Bronchial epithelial cell (primary cell): ENCODE data around the gene RIC8B. TPM values are rescaled to one million over a fixed set of nuclear protein-coding genes. Genes with fewer than 3 reads are reported as not detected.

ENCODE experiments used
- DNase-seq: peaks from one replicate; pipeline ENCODE4 v3.0.0-alpha.2; 2010; ENCODE audit warnings: low read depth
- FAIRE-seq: peaks from 2 replicates; lab custom pipeline; 2011; peaks lifted over from hg19 to GRCh38; lab: Jason Lieb, UNC
- H3K27me3 ChIP-seq: 2 replicates; pipeline ENCODE4 v1.5.1; 2011; ENCODE audit warnings: low read length; ENCODE audit not compliant: control insufficient read depth, insufficient read depth
- H3K36me3 ChIP-seq: 2 replicates; pipeline ENCODE4 v1.5.1; 2011; ENCODE audit warnings: low read length; ENCODE audit not compliant: control insufficient read depth, insufficient read depth
- H3K4me3 ChIP-seq: 2 replicates; pipeline ENCODE4 v1.5.1; 2011; ENCODE audit warnings: mild to moderate bottlenecking, low read depth, low read length, control low read depth
- total RNA-seq: library from RNA; depleted of rRNA; stranded (reverse); fragments of >200 nt; gene quantifications from 2 replicates; pipeline ENCODE4 v1.2.1, GENCODE V29; 2014
- TF ChIP-seq, protein P1 (sequence below): IDR thresholded peaks from 2 replicates; pipeline ENCODE4 v1.5.1; 2011; ENCODE audit warnings: mild to moderate bottlenecking, moderate library complexity, low read length, control low read depth, inconsistent platforms; ENCODE audit not compliant: insufficient read depth, severe bottlenecking

The RIC8B gene
- total RNA-seq, 1 donor from 2014 or later: 4.5 TPM

DNA sequence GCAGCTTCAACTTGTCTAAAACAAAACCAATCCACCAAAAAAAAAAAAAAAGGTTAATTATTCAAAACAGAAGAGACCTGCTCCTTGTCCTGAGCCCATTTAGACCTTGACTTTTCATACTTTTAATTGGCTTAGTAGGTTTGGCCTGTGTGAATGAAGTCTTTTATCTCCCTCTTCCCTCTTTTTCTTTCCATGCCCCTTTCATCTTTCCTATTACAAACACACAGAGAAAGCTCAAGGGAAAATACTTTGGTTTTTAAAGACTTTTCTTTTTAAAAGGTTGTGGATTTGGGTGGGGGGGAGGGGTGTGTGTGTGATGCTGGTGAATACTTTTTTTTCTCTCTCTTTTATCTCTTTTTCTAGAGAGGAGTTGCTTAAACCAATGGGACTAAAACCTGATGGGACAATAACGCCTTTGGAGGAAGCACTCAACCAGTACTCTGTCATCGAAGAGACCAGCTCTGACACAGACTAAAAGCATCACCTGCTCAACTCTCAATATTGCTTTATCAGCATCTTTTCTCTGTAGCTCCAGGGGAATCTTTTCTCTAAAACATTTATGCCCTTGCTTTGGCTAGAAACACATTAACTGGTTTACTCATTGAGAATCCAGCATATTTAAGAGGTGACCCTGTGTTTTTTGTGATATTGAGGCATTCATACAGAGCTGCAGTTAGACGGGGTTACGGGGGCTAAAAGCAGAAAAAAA, 111.2 kb downstream of the RIC8B start:
- FAIRE-seq: no peak
- Histone ChIP-seq H3K27me3 (no peaks in the 10 kb centered on the region), H3K4me3 (no peak overlapping the region), H3K36me3 (no peaks in the 10 kb centered on the region)
- no peak for DNase-seq
- TF ChIP-seq, protein P1, sequence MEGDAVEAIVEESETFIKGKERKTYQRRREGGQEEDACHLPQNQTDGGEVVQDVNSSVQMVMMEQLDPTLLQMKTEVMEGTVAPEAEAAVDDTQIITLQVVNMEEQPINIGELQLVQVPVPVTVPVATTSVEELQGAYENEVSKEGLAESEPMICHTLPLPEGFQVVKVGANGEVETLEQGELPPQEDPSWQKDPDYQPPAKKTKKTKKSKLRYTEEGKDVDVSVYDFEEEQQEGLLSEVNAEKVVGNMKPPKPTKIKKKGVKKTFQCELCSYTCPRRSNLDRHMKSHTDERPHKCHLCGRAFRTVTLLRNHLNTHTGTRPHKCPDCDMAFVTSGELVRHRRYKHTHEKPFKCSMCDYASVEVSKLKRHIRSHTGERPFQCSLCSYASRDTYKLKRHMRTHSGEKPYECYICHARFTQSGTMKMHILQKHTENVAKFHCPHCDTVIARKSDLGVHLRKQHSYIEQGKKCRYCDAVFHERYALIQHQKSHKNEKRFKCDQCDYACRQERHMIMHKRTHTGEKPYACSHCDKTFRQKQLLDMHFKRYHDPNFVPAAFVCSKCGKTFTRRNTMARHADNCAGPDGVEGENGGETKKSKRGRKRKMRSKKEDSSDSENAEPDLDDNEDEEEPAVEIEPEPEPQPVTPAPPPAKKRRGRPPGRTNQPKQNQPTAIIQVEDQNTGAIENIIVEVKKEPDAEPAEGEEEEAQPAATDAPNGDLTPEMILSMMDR: no peak

DNA sequence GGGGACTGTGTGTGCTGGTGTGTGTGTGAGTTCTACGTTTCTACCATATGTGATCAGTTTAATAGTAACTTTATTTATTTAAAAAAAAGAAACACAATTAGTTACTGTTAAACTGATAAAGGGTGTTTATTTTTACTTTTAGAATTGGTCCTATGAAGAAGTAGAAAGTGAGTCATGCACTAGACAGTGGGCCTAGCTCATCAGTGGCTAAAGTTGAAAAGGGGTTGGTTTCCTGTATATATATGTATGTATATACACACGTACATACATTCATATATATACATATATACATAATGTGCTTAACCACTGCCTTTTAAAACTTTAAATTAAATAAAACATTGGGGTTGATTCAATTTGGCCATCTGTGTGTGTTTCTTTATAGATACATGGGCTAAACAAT, 112.5 kb downstream of the RIC8B start:
- FAIRE-seq (no peak), DNase-seq (no peak)
- H3K4me3 ChIP-seq: no peak overlapping the region
- H3K27me3 ChIP-seq: no peaks in the 10 kb centered on the region
- TF ChIP-seq, protein P1: no peak
- no peaks in the 10 kb centered on the region for H3K36me3 ChIP-seq

DNA sequence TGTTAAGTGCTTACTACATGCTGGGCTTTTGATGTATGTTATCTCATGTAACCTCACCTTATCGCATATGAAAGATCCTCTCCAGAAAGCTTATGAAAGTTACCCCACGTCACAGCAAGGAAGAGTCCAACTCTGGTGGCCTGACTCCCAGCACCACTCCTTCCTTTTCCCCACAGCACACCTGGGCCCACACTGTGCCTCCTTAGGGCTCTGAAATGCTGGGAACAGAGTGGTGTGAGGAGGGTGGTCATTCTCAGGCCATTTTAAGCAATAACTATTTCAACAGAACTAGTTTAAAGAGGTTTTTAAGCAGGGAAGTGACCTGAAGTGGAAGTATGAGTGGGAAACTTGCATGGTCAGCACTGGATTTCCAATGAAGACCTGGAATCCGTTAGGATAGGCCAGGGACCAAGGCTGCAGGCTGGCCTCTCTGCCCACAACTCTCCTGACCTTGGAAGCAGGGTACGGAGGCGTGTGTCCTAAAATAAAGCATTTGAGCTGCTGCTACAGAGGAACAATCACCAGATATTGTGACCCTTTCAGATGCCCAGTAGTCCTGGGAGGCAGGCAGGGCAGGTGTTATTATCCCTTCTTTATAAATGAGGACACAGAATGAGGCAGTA, 114.0 kb downstream of the RIC8B start:
- no peak overlapping the region for H3K4me3 ChIP-seq
- no peaks in the 10 kb centered on the region for H3K36me3 ChIP-seq
- DNase-seq: no peak
- no peak for FAIRE-seq
- no peaks in the 10 kb centered on the region for H3K27me3 ChIP-seq
- TF ChIP-seq, protein P1: no peak

DNA sequence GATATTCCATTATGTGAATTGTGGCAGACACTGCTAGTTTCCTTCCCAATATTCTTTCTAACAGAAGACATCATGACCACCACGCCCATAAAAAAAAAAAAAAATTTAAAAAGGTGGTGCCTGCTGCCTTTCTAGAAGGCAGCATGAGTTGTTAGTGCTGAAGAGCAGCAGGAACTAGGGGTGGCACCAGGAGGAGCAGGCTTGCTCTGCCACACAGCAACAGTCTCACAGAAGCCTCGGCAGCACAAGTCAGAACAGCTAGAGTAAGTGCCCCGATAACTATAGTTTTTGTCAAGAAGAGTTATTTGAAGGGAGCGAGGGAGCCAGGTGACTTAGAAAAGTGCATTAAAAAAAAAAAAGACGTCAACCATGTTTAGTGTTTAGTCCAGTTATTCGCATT, 114.8 kb downstream of the RIC8B start:
- H3K27me3 ChIP-seq: no peaks in the 10 kb centered on the region
- no peak overlapping the region for H3K4me3 ChIP-seq
- no peak for FAIRE-seq
- DNase-seq: no peak
- TF ChIP-seq, protein P1: no peak
- H3K36me3 ChIP-seq: no peaks in the 10 kb centered on the region

DNA sequence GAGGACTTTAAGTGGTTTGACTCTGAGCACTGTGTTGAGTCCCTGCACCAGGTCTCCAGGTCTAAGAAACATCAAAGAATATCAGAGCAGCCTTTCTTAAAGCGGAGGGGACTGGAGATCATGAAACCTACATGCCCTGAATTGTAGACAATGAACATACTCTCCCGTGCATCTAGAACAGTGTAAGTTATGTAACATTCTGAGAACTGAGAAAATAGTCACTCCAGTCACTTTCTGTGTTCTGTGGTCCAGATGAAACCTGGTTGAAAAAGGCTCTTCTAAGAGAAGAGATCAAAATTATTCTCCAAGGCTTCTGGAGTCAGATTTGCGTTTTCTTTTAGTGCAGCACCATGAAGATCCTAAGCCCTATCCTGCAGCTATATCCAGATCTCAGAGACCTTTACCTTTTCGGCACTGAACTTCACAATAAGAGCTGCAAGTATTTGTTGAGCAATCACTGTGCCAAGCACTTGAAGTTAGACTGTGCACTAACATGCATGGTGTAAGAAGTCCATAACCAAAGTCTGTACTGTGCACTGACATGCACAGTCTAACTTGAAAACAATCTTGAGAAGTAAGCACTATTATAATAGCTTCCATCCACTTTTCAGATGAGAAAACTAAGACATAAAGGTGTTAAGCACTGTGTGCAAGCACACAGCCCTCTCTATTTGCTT, 115.6 kb downstream of the RIC8B start:
- TF ChIP-seq, protein P1: no peak
- FAIRE-seq (no peak), DNase-seq (no peak)
- H3K36me3 ChIP-seq: no peaks in the 10 kb centered on the region
- H3K27me3 ChIP-seq: no peaks in the 10 kb centered on the region
- H3K4me3 ChIP-seq: no peak overlapping the region
